ENCODE results near the gene USP3. TPM values are rescaled to one million over a fixed set of nuclear protein-coding genes. Genes with fewer than 3 reads are reported as not detected.
A peak's percentile ranks its signal among the peaks of the same experiment; 100 is the strongest.

Gene USP3
- total RNA-seq, 4 donors from 2014 or later: 40.1 to 46.5 (median 41.3) TPM

- Histone ChIP-seq H3K4me1 (peaks cover 0 to 25% (median 15%) of the 10 kb centered on the region in 4 donors), H3K4me3 (no peak overlapping the region), H3K27ac (replicated peaks in 1 of 4) (no peak overlapping the region), H3K27me3 (no peaks in the 10 kb centered on the region), H3K36me3 (no peaks in the 10 kb centered on the region), H3K9me3 (no peaks in the 10 kb centered on the region)
- TF ChIP-seq POLR2A (IDR thresholded peaks at IDR 0.05; ENCODE audit: low read depth): no peak
- no peak for TF ChIP-seq POLR2AphosphoS5 (IDR thresholded peaks at IDR 0.05)
- TF ChIP-seq EP300 (IDR thresholded peaks at IDR 0.05): no peak
- no peak for TF ChIP-seq CTCF (IDR thresholded peaks at IDR 0.05)
- intact Hi-C loops (cut with DNase I): loop anchor here (5.0 kb wide), 1 partner anchor 113 kb away; no protein-coding TSS in a partner anchor
- WGBS: 86% methylated on average over 5 of the region's 5 CpGs
- no peak for DNase-seq (ENCODE audit: extremely low spot score)
These were observed 15.0 kb upstream of the USP3 start for GRCh38 chr15:63489352-63489751.

GRCh38 chr15:63490345-63491034, 13.9 kb upstream of the USP3 start:
- DNase-seq (ENCODE audit: extremely low spot score): no peak
- Histone ChIP-seq H3K4me1 (peaks cover 0 to 25% (median 15%) of the 10 kb centered on the region in 4 donors), H3K4me3 (no peak overlapping the region), H3K36me3 (no peaks in the 10 kb centered on the region), H3K9me3 (no peaks in the 10 kb centered on the region), H3K27me3 (no peaks in the 10 kb centered on the region), H3K27ac (replicated peaks in 1 of 4) (peak overlapping the region in 1 of 4 donors; percentile 58)
- no peak for TF ChIP-seq POLR2AphosphoS5 (IDR thresholded peaks at IDR 0.05)
- no peak for TF ChIP-seq CTCF (IDR thresholded peaks at IDR 0.05)
- no peak for TF ChIP-seq POLR2A (IDR thresholded peaks at IDR 0.05; ENCODE audit: low read depth)
- TF ChIP-seq EP300 (IDR thresholded peaks at IDR 0.05): no peak
- intact Hi-C loops (cut with DNase I): no loop called here
- WGBS: 87% methylated on average over 4 of the region's 4 CpGs

GRCh38 chr15:63491116-63491827, 13.1 kb upstream of the USP3 start:
- DNase-seq (ENCODE audit: extremely low spot score): no peak
- WGBS: 82% methylated on average over 5 of the region's 5 CpGs
- intact Hi-C loops (cut with DNase I): no loop called here
- Histone ChIP-seq H3K9me3 (no peaks in the 10 kb centered on the region), H3K4me3 (no peak overlapping the region), H3K27me3 (no peaks in the 10 kb centered on the region), H3K36me3 (no peaks in the 10 kb centered on the region), H3K4me1 (peaks cover 0 to 25% (median 15%) of the 10 kb centered on the region in 4 donors), H3K27ac (replicated peaks in 1 of 4) (peak overlapping the region in 2 of 4 donors; percentile 27 to 58)
- TF ChIP-seq POLR2AphosphoS5 (IDR thresholded peaks at IDR 0.05) (peak in 1 of 2 donors; percentile 9), POLR2A (IDR thresholded peaks at IDR 0.05; ENCODE audit: low read depth) (no peak)

- no peaks in the 10 kb centered on the region for H3K9me3 ChIP-seq
- peak overlapping the region in 1 of 4 donors; percentile 27 for H3K27ac ChIP-seq (replicated peaks in 1 of 4)
- H3K27me3 ChIP-seq: no peaks in the 10 kb centered on the region
- intact Hi-C loops (cut with DNase I): no loop called here
- peaks cover 0 to 25% (median 15%) of the 10 kb centered on the region in 4 donors for H3K4me1 ChIP-seq
- DNase-seq (ENCODE audit: extremely low spot score): no peak
- TF ChIP-seq CTCF (IDR thresholded peaks at IDR 0.05) (no peak), EP300 (IDR thresholded peaks at IDR 0.05) (no peak), POLR2A (IDR thresholded peaks at IDR 0.05; ENCODE audit: low read depth) (no peak), POLR2AphosphoS5 (IDR thresholded peaks at IDR 0.05) (no peak)
- no peaks in the 10 kb centered on the region for H3K36me3 ChIP-seq
- H3K4me3 ChIP-seq: no peak overlapping the region
- 61% methylated on average over 4 of the region's 6 CpGs for WGBS
These were observed 12.4 kb upstream of the USP3 start for GRCh38 chr15:63491979-63492378.

GRCh38 chr15:63492541-63493077, 11.8 kb upstream of the USP3 start:
- peaks cover 0 to 19% (median 12%) of the 10 kb centered on the region in 4 donors for H3K4me1 ChIP-seq
- WGBS: 87% methylated on average over 8 of the region's 8 CpGs
- H3K9me3 ChIP-seq: no peaks in the 10 kb centered on the region
- no peaks in the 10 kb centered on the region for H3K36me3 ChIP-seq
- TF ChIP-seq CTCF (IDR thresholded peaks at IDR 0.05) (no peak), POLR2A (IDR thresholded peaks at IDR 0.05; ENCODE audit: low read depth) (no peak), EP300 (IDR thresholded peaks at IDR 0.05) (no peak), POLR2AphosphoS5 (IDR thresholded peaks at IDR 0.05) (no peak)
- H3K27ac ChIP-seq (replicated peaks in 1 of 4): no peak overlapping the region
- H3K4me3 ChIP-seq: no peak overlapping the region
- DNase-seq (ENCODE audit: extremely low spot score): no peak
- intact Hi-C loops (cut with DNase I): no loop called here
- H3K27me3 ChIP-seq: no peaks in the 10 kb centered on the region

Data from esophagus muscularis mucosa (tissue), 4 donors.